ENCODE data around the gene ITLN1.

ITLN1 gene

GRCh38 chr1:160846281-160846680, 38.7 kb downstream of the ITLN1 start:
- Histone ChIP-seq H2BK12ac (ENCODE audit: low read length) (no peak overlapping the region), H3K27ac (replicated peaks; ENCODE audit: low read length) (no peak overlapping the region), H3K4me3 (ENCODE audit: low read length in 2 of 2) (no peak overlapping the region), H3K14ac (ENCODE audit: low read length) (no peak overlapping the region), H4K8ac (ENCODE audit: low read depth, low read length) (no peak overlapping the region), H3K9ac (ENCODE audit: low read depth, low read length, poor library complexity) (no peak overlapping the region), H4K91ac (ENCODE audit: low read depth, low read length, poor library complexity) (no peak overlapping the region), H3K4me2 (ENCODE audit: insufficient read depth, low read length, poor library complexity, severe bottlenecking) (no peak overlapping the region), H2BK5ac (ENCODE audit: low read length) (no peak overlapping the region), H2BK15ac (ENCODE audit: low read length) (no peak overlapping the region), H3K79me1 (ENCODE audit: low read depth, low read length) (peaks cover 3% of the 10 kb centered on the region), H3K36me3 (replicated peaks in 1 of 2; ENCODE audit: control insufficient read depth in 2 of 2, insufficient read depth in 2 of 2, low read length in 2 of 2) (no peaks in the 10 kb centered on the region), H3K27me3 (ENCODE audit: control insufficient read depth in 3 of 3, insufficient read depth in 3 of 3, low read depth in 1 of 3, low read length in 3 of 3) (peaks cover 0 to 4% (median 0%) of the 10 kb centered on the region in 3 experiments), H3K23ac (ENCODE audit: low read depth, low read length, poor library complexity) (no peak overlapping the region), H3K4ac (ENCODE audit: low read length) (no peak overlapping the region), H3K18ac (ENCODE audit: low read length) (no peak overlapping the region), H3K4me1 (ENCODE audit: control insufficient read depth in 2 of 2, insufficient read depth in 1 of 2, low read depth in 1 of 2, low read length in 2 of 2) (no peaks in the 10 kb centered on the region), H2AK5ac (ENCODE audit: low read depth, low read length) (no peak overlapping the region), H3K9me3 (replicated peaks in 1 of 2; ENCODE audit: control insufficient read depth in 2 of 2, insufficient read depth in 1 of 2, low read depth in 1 of 2, low read length in 2 of 2) (peaks cover 0 to 2% of the 10 kb centered on the region in 2 donors), H2AFZ (ENCODE audit: low read length) (no peak overlapping the region), H2BK120ac (ENCODE audit: low read depth, low read length) (no peak overlapping the region)
- DNase-seq (ENCODE audit: low spot score), result no peak
- WGBS, 2 donors (ENCODE audit: extremely low coverage in 2 of 2, insufficient read length in 2 of 2, insufficient replicate concordance in 1 of 2), result no CpG with 5 or more reads among the region's 12 CpGs

GRCh38 chr1:160844447-160845232, 40.3 kb downstream of the ITLN1 start:
- Histone ChIP-seq H4K8ac (ENCODE audit: low read depth, low read length) (no peak overlapping the region), H3K14ac (ENCODE audit: low read length) (no peak overlapping the region), H3K27ac (replicated peaks; ENCODE audit: low read length) (no peak overlapping the region), H2BK120ac (ENCODE audit: low read depth, low read length) (no peak overlapping the region), H3K4me3 (ENCODE audit: low read length in 2 of 2) (no peak overlapping the region), H2AK5ac (ENCODE audit: low read depth, low read length) (no peak overlapping the region), H2BK15ac (ENCODE audit: low read length) (no peak overlapping the region), H3K36me3 (replicated peaks in 1 of 2; ENCODE audit: control insufficient read depth in 2 of 2, insufficient read depth in 2 of 2, low read length in 2 of 2) (no peaks in the 10 kb centered on the region), H3K23ac (ENCODE audit: low read depth, low read length, poor library complexity) (no peak overlapping the region), H3K4me1 (ENCODE audit: control insufficient read depth in 2 of 2, insufficient read depth in 1 of 2, low read depth in 1 of 2, low read length in 2 of 2) (no peaks in the 10 kb centered on the region), H3K4me2 (ENCODE audit: insufficient read depth, low read length, poor library complexity, severe bottlenecking) (no peak overlapping the region), H3K18ac (ENCODE audit: low read length) (no peak overlapping the region), H4K91ac (ENCODE audit: low read depth, low read length, poor library complexity) (no peak overlapping the region), H2AFZ (ENCODE audit: low read length) (no peak overlapping the region), H3K79me1 (ENCODE audit: low read depth, low read length) (peaks cover 3% of the 10 kb centered on the region), H2BK5ac (ENCODE audit: low read length) (no peak overlapping the region), H3K4ac (ENCODE audit: low read length) (no peak overlapping the region), H3K27me3 (ENCODE audit: control insufficient read depth in 3 of 3, insufficient read depth in 3 of 3, low read depth in 1 of 3, low read length in 3 of 3) (peaks cover 0 to 4% (median 0%) of the 10 kb centered on the region in 3 experiments), H2BK12ac (ENCODE audit: low read length) (no peak overlapping the region), H3K9me3 (replicated peaks in 1 of 2; ENCODE audit: control insufficient read depth in 2 of 2, insufficient read depth in 1 of 2, low read depth in 1 of 2, low read length in 2 of 2) (peaks cover 0 to 2% of the 10 kb centered on the region in 2 donors), H3K9ac (ENCODE audit: low read depth, low read length, poor library complexity) (no peak overlapping the region)
- no peak for DNase-seq (ENCODE audit: low spot score)
- WGBS, 2 donors (ENCODE audit: extremely low coverage in 2 of 2, insufficient read length in 2 of 2, insufficient replicate concordance in 1 of 2), result no CpG with 5 or more reads among the region's 12 CpGs

GRCh38 chr1:160841079-160841478, 43.9 kb downstream of the ITLN1 start:
- H4K91ac ChIP-seq (ENCODE audit: low read depth, low read length, poor library complexity), result no peak overlapping the region
- H3K23ac ChIP-seq (ENCODE audit: low read depth, low read length, poor library complexity), result no peak overlapping the region
- H3K14ac ChIP-seq (ENCODE audit: low read length), result no peak overlapping the region
- H2BK12ac ChIP-seq (ENCODE audit: low read length), result no peak overlapping the region
- no peak overlapping the region for H2BK15ac ChIP-seq (ENCODE audit: low read length)
- no peak overlapping the region for H3K4ac ChIP-seq (ENCODE audit: low read length)
- H2AFZ ChIP-seq (ENCODE audit: low read length), result no peak overlapping the region
- H4K8ac ChIP-seq (ENCODE audit: low read depth, low read length), result no peak overlapping the region
- peaks cover 0 to 2% of the 10 kb centered on the region in 2 donors for H3K9me3 ChIP-seq (replicated peaks in 1 of 2; ENCODE audit: control insufficient read depth in 2 of 2, insufficient read depth in 1 of 2, low read depth in 1 of 2, low read length in 2 of 2)
- H2BK120ac ChIP-seq (ENCODE audit: low read depth, low read length), result no peak overlapping the region
- H2AK5ac ChIP-seq (ENCODE audit: low read depth, low read length), result no peak overlapping the region
- DNase-seq (ENCODE audit: low spot score), result no peak
- H3K4me2 ChIP-seq (ENCODE audit: insufficient read depth, low read length, poor library complexity, severe bottlenecking), result no peak overlapping the region
- no peak overlapping the region for H3K27ac ChIP-seq (replicated peaks; ENCODE audit: low read length)
- no peak overlapping the region for H2BK5ac ChIP-seq (ENCODE audit: low read length)
- H3K4me1 ChIP-seq (ENCODE audit: control insufficient read depth in 2 of 2, insufficient read depth in 1 of 2, low read depth in 1 of 2, low read length in 2 of 2), result peaks cover 0 to 16% of the 10 kb centered on the region in 2 donors
- H3K27me3 ChIP-seq (ENCODE audit: control insufficient read depth in 3 of 3, insufficient read depth in 3 of 3, low read depth in 1 of 3, low read length in 3 of 3), result peaks cover 0 to 8% (median 0%) of the 10 kb centered on the region in 3 experiments
- no peak overlapping the region for H3K9ac ChIP-seq (ENCODE audit: low read depth, low read length, poor library complexity)
- no peak overlapping the region for H3K4me3 ChIP-seq (ENCODE audit: low read length in 2 of 2)
- peaks cover 3% of the 10 kb centered on the region for H3K79me1 ChIP-seq (ENCODE audit: low read depth, low read length)
- no peak overlapping the region for H3K18ac ChIP-seq (ENCODE audit: low read length)
- H3K36me3 ChIP-seq (replicated peaks in 1 of 2; ENCODE audit: control insufficient read depth in 2 of 2, insufficient read depth in 2 of 2, low read length in 2 of 2), result no peaks in the 10 kb centered on the region
- no CpG with 5 or more reads among the region's 4 CpGs for WGBS, 2 donors (ENCODE audit: extremely low coverage in 2 of 2, insufficient read length in 2 of 2, insufficient replicate concordance in 1 of 2)

GRCh38 chr1:160839746-160840145, 45.2 kb downstream of the ITLN1 start:
- no peak overlapping the region for H2BK5ac ChIP-seq (ENCODE audit: low read length)
- peaks cover 0 to 8% (median 0%) of the 10 kb centered on the region in 3 experiments for H3K27me3 ChIP-seq (ENCODE audit: control insufficient read depth in 3 of 3, insufficient read depth in 3 of 3, low read depth in 1 of 3, low read length in 3 of 3)
- H3K23ac ChIP-seq (ENCODE audit: low read depth, low read length, poor library complexity), result no peak overlapping the region
- no peak overlapping the region for H2AFZ ChIP-seq (ENCODE audit: low read length)
- H3K9ac ChIP-seq (ENCODE audit: low read depth, low read length, poor library complexity), result no peak overlapping the region
- H3K9me3 ChIP-seq (replicated peaks in 1 of 2; ENCODE audit: control insufficient read depth in 2 of 2, insufficient read depth in 1 of 2, low read depth in 1 of 2, low read length in 2 of 2), result peaks cover 0 to 2% of the 10 kb centered on the region in 2 donors
- H3K27ac ChIP-seq (replicated peaks; ENCODE audit: low read length), result no peak overlapping the region
- no peak overlapping the region for H3K4ac ChIP-seq (ENCODE audit: low read length)
- peaks cover 0 to 16% of the 10 kb centered on the region in 2 donors for H3K4me1 ChIP-seq (ENCODE audit: control insufficient read depth in 2 of 2, insufficient read depth in 1 of 2, low read depth in 1 of 2, low read length in 2 of 2)
- H2BK15ac ChIP-seq (ENCODE audit: low read length), result no peak overlapping the region
- no peak overlapping the region for H4K91ac ChIP-seq (ENCODE audit: low read depth, low read length, poor library complexity)
- H3K36me3 ChIP-seq (replicated peaks in 1 of 2; ENCODE audit: control insufficient read depth in 2 of 2, insufficient read depth in 2 of 2, low read length in 2 of 2), result no peaks in the 10 kb centered on the region
- WGBS, 2 donors (ENCODE audit: extremely low coverage in 2 of 2, insufficient read length in 2 of 2, insufficient replicate concordance in 1 of 2), result no CpG with 5 or more reads among the region's 2 CpGs
- no peak for DNase-seq (ENCODE audit: low spot score)
- H4K8ac ChIP-seq (ENCODE audit: low read depth, low read length), result no peak overlapping the region
- H2AK5ac ChIP-seq (ENCODE audit: low read depth, low read length), result no peak overlapping the region
- H3K4me3 ChIP-seq (ENCODE audit: low read length in 2 of 2), result no peak overlapping the region
- H3K18ac ChIP-seq (ENCODE audit: low read length), result no peak overlapping the region
- H3K79me1 ChIP-seq (ENCODE audit: low read depth, low read length), result peaks cover 3% of the 10 kb centered on the region
- no peak overlapping the region for H3K14ac ChIP-seq (ENCODE audit: low read length)
- no peak overlapping the region for H2BK120ac ChIP-seq (ENCODE audit: low read depth, low read length)
- no peak overlapping the region for H2BK12ac ChIP-seq (ENCODE audit: low read length)
- H3K4me2 ChIP-seq (ENCODE audit: insufficient read depth, low read length, poor library complexity, severe bottlenecking), result no peak overlapping the region
